ENCODE data around the gene PRAME. TPM values are rescaled to one million over a fixed set of nuclear protein-coding genes. Genes with fewer than 3 reads are reported as not detected.

Gene PRAME
- total and polyA plus RNA-seq, 2 of the 13 experiments (the other 11 are each of a cell fraction or from before 2014, with no cell fraction given) = 0.11 to 0.83 TPM

DNA sequence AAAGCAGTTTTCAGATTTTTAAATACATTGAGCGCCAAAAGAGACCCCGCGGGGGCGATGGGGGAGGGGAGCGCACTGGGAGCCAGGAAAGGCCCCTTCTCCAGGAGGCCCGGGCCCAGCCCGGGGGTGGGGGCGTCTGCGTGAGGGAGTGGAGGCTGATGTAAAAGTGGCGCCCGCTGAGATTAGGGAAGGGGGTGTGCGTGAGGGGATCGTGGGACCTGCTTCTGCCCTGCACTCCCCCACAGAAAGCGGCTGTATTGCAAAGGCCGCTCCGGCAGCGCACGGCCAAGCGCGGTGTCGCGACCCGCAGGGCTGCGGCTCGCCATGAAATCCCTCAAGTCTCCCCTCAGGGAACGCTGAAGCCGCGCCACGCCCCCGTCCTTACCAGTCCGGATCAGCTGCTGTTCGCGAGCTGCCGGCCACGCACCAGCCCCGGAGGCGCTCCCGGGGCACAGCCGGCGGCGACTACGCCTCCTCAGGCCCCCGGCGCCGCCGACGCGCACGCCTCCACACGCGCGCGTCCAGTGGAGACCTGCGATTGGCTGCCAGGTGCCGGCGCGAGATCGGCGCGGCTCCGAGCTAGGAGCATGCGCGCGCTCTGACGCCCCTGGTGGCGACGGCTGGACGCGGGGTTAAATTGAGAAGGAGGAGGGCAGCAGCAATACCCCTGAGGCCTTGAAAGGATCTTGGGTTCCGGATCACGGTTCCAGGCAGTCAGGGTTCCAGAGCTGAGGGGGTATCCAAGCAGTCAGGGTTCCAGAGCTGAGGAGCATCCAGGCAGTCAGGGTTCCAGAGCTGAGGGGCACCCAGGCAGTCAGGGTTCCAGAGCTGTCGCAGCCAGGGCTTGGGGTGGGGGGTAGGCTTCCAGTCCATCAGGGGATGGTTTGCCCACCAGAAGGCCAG, 50.5 kb downstream of the PRAME start, which contains the start of gene ZNF280B (continued):
- TF ChIP-seq, protein P1, sequence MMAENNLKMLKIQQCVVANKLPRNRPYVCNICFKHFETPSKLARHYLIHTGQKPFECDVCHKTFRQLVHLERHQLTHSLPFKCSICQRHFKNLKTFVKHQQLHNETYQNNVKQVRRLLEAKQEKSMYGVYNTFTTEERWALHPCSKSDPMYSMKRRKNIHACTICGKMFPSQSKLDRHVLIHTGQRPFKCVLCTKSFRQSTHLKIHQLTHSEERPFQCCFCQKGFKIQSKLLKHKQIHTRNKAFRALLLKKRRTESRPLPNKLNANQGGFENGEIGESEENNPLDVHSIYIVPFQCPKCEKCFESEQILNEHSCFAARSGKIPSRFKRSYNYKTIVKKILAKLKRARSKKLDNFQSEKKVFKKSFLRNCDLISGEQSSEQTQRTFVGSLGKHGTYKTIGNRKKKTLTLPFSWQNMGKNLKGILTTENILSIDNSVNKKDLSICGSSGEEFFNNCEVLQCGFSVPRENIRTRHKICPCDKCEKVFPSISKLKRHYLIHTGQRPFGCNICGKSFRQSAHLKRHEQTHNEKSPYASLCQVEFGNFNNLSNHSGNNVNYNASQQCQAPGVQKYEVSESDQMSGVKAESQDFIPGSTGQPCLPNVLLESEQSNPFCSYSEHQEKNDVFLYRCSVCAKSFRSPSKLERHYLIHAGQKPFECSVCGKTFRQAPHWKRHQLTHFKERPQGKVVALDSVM (CRISPR knock-in tag; IDR thresholded peaks at IDR 0.05) = no peak
- TF ChIP-seq ZNF605 (CRISPR knock-in tag; IDR thresholded peaks at IDR 0.05) = no peak
- peak; percentile 80 for TF ChIP-seq RBM39 (IDR thresholded peaks at IDR 0.05; ENCODE audit: low read depth, low read length, poor library complexity, severe bottlenecking)
- TF ChIP-seq MAFG (CRISPR knock-in tag; IDR thresholded peaks at IDR 0.05) = no peak
- TF ChIP-seq, protein P2, sequence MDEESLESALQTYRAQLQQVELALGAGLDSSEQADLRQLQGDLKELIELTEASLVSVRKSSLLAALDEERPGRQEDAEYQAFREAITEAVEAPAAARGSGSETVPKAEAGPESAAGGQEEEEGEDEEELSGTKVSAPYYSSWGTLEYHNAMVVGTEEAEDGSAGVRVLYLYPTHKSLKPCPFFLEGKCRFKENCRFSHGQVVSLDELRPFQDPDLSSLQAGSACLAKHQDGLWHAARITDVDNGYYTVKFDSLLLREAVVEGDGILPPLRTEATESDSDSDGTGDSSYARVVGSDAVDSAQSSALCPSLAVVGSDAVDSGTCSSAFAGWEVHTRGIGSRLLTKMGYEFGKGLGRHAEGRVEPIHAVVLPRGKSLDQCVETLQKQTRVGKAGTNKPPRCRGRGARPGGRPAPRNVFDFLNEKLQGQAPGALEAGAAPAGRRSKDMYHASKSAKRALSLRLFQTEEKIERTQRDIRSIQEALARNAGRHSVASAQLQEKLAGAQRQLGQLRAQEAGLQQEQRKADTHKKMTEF (CRISPR knock-in tag; IDR thresholded peaks at IDR 0.05) = no peak
- TF ChIP-seq ZNF224 (CRISPR knock-in tag; IDR thresholded peaks at IDR 0.05) = 0 out of 2 replicates have a peak, but pooled peaks have one; percentile 15
- TF ChIP-seq KLF6 (CRISPR knock-in tag; IDR thresholded peaks at IDR 0.05) = no peak
- TF ChIP-seq FOXP4 (CRISPR knock-in tag; IDR thresholded peaks at IDR 0.05) = no peak
- no peak for TF ChIP-seq TEAD2 (CRISPR knock-in tag; IDR thresholded peaks at IDR 0.05)
- no peak for TF ChIP-seq ZNF781 (CRISPR knock-in tag; IDR thresholded peaks at IDR 0.05; ENCODE audit: borderline replicate concordance, not compliant biosample characterization)
- TF ChIP-seq ZNF33A (CRISPR knock-in tag; IDR thresholded peaks at IDR 0.05; ENCODE audit: borderline replicate concordance) = no peak
- peak; percentile 83; the same call in 1 of the 2 replicates for TF ChIP-seq ATF7-NPFF (CRISPR knock-in tag; IDR thresholded peaks at IDR 0.05; ENCODE audit: low read depth)
- TF ChIP-seq DMTF1 (CRISPR knock-in tag; IDR thresholded peaks at IDR 0.05) = no peak
- TF ChIP-seq ZNF292 (CRISPR knock-in tag; IDR thresholded peaks at IDR 0.05; ENCODE audit: borderline replicate concordance, low read depth) = 0 out of 2 replicates have a peak, but pooled peaks have one; percentile 46
- TF ChIP-seq POGZ (CRISPR knock-in tag; IDR thresholded peaks at IDR 0.05) = peak; percentile 98
- TF ChIP-seq ZFP36L1 (CRISPR knock-in tag; IDR thresholded peaks at IDR 0.05) = peak; percentile 41; the same call in 1 of the 2 replicates

All from HepG2 (cell line).